SK-N-SH (cell line): ENCODE measurements around the gene CHST15. TPM values are rescaled to one million over a fixed set of nuclear protein-coding genes. Genes with fewer than 3 reads are reported as not detected.

Source experiments
- CTCF ChIA-PET: fragments of 300-600, 350-600 bp; formaldehyde crosslinking; extraction: SDS; loops from one replicate; lab custom pipeline; 2021; lab: Yijun Ruan, JAX
- POLR2A ChIA-PET: fragments of 350-600 bp; sonication (Branson Sonifier 250); formaldehyde crosslinking; extraction: SDS; loops from one replicate; lab custom pipeline; 2020; ENCODE audit warnings: antibody characterized with exemption, inconsistent platforms; lab: Yijun Ruan, JAX
- DNase-seq: peaks from one replicate; pipeline ENCODE4 v3.0.0; 2012
- H2AFZ ChIP-seq: fragments of 200-600 bp; sonication (generic); 2 replicates; pipeline ENCODE4 v1.8.1; 2016; ENCODE audit warnings: antibody characterized with exemption, mild to moderate bottlenecking, low read depth
- H3F3A ChIP-seq: fragments of 200-600 bp; sonication (generic); replicated peaks from 2 replicates; pipeline ENCODE3; 2016; ENCODE audit warnings: antibody characterized with exemption, mild to moderate bottlenecking; ENCODE audit not compliant: insufficient read depth
- H3K27ac ChIP-seq, 2 experiments: fragments of 200-500 bp in 1 of 2; fragments of 200-600 bp in 1 of 2; sonication (Bioruptor generic) in 1 of 2; sonication (generic), shearing (Covaris generic) in 1 of 2; 2 replicates each; pipeline versions ENCODE4 v1.5.1 to v1.6.1; 2014 to 2016; ENCODE audit warnings: low read depth in 2 of 2, inconsistent platforms in 1 of 2, low read length in 1 of 2, mild to moderate bottlenecking in 1 of 2, mixed read lengths in 1 of 2
- H3K27me3 ChIP-seq: fragments of 200-600 bp; sonication (generic), shearing (Covaris generic); 2 replicates; pipeline ENCODE4 v1.6.1; 2016; ENCODE audit warnings: mixed run types; ENCODE audit not compliant: insufficient read depth
- H3K36me3 ChIP-seq, 2 experiments: fragments of 200-500 bp in 1 of 2; fragments of 200-600 bp in 1 of 2; sonication (Bioruptor generic) in 1 of 2; sonication (generic) in 1 of 2; replicated peaks in 1 of 2; 2 replicates each; pipeline versions ENCODE3 to v1.5.1; 2014 to 2016; ENCODE audit warnings: low read length in 1 of 2, mild to moderate bottlenecking in 1 of 2; ENCODE audit not compliant: insufficient read depth in 2 of 2, control insufficient read depth in 1 of 2
- H3K4me1 ChIP-seq, 2 experiments: fragments of 200-500 bp in 1 of 2; fragments of 200-600 bp in 1 of 2; sonication (Bioruptor generic) in 1 of 2; sonication (generic), shearing (Covaris generic) in 1 of 2; 2 replicates each; pipeline versions ENCODE4 v1.5.1 to v1.6.1; 2014 to 2016; ENCODE audit warnings: low read depth in 1 of 2, low read length in 1 of 2, mixed run types in 1 of 2; ENCODE audit not compliant: insufficient read depth in 2 of 2, control insufficient read depth in 1 of 2
- H3K4me2 ChIP-seq: fragments of 200-600 bp; sonication (generic), shearing (Covaris generic); 2 replicates; pipeline ENCODE4 v1.6.1; 2017; ENCODE audit warnings: mixed run types
- H3K4me3 ChIP-seq, 2 experiments: fragments of 200-500 bp in 1 of 2; fragments of 200-600 bp in 1 of 2; sonication (Bioruptor generic) in 1 of 2; sonication (generic), shearing (Covaris generic) in 1 of 2; 2 replicates each; pipeline versions ENCODE4 v1.5.1 to v1.8.1; 2014 to 2016; ENCODE audit warnings: low read depth in 2 of 2, inconsistent platforms in 1 of 2, low read length in 1 of 2, mild to moderate bottlenecking in 1 of 2, mixed read lengths in 1 of 2, moderate library complexity in 1 of 2
- H3K79me2 ChIP-seq: fragments of 200-600 bp; sonication (generic); 2 replicates; pipeline ENCODE4 v1.8.1; 2017; ENCODE audit warnings: mild to moderate bottlenecking; ENCODE audit not compliant: insufficient read depth
- H3K9ac ChIP-seq: fragments of 200-600 bp; sonication (generic); 2 replicates; pipeline ENCODE4 v1.6.1; 2017; ENCODE audit warnings: mixed run types
- H3K9me2 ChIP-seq: fragments of 200-600 bp; sonication (generic); 2 replicates; pipeline ENCODE4 v1.6.1; 2017; ENCODE audit warnings: mixed run types
- H3K9me3 ChIP-seq: fragments of 200-600 bp; sonication (generic); 2 replicates; pipeline ENCODE4 v1.6.1; 2017; ENCODE audit warnings: mixed run types, mild to moderate bottlenecking, moderate library complexity
- H4K20me1 ChIP-seq: fragments of 200-600 bp; sonication (generic); 2 replicates; pipeline ENCODE4 v1.6.1; 2017; ENCODE audit warnings: mild to moderate bottlenecking, mixed run types; ENCODE audit not compliant: insufficient read depth
- CHD2 ChIP-seq: fragments of 150-350 bp; IDR thresholded peaks from 2 replicates; pipeline ENCODE4 v1.6.1; 2018; ENCODE audit warnings: low read length; ENCODE audit not compliant: partially characterized antibody
- EP300 ChIP-seq, 2 experiments: IDR thresholded peaks; 2 replicates each; pipeline versions ENCODE4 v1.4.0 to v1.6.1; 2012; ENCODE audit warnings: borderline replicate concordance in 1 of 2, low read depth in 1 of 2, low read length in 1 of 2
- EZH2phosphoT487 ChIP-seq: fragments of 200-600 bp; sonication (generic); IDR thresholded peaks from 2 replicates; pipeline ENCODE4 v1.6.1; 2017; ENCODE audit warnings: low read depth, mixed run types, mild to moderate bottlenecking, antibody characterized with exemption, moderate library complexity, borderline replicate concordance
- FOXM1 ChIP-seq: IDR thresholded peaks from 2 replicates; pipeline ENCODE4 v1.4.0; 2012; ENCODE audit warnings: low read depth, mild to moderate bottlenecking
- GATA2 ChIP-seq: sonication (generic); formaldehyde crosslinking; IDR thresholded peaks from 2 replicates; pipeline ENCODE4 v1.5.0; 2020; ENCODE audit warnings: mild to moderate bottlenecking, missing genetic modification reagents
- MXI1 ChIP-seq: IDR thresholded peaks from 2 replicates; pipeline ENCODE4 v1.6.1; 2012; ENCODE audit warnings: mild to moderate bottlenecking, low read depth, low read length, improper control_type of control experiment
- NFIC ChIP-seq: IDR thresholded peaks from 2 replicates; pipeline ENCODE4 v1.4.0; 2012; ENCODE audit warnings: borderline replicate concordance
- POLR2AphosphoS5 ChIP-seq: IDR thresholded peaks from 2 replicates; pipeline ENCODE4 v1.6.1; 2012; ENCODE audit warnings: low read depth, low read length
- RFX5 ChIP-seq: IDR thresholded peaks from 2 replicates; pipeline ENCODE4 v1.6.1; 2012; ENCODE audit warnings: mild to moderate bottlenecking, improper control_type of control experiment, low read length
- SIN3A ChIP-seq: IDR thresholded peaks from 2 replicates; pipeline ENCODE4 v1.6.1; 2012; ENCODE audit warnings: low read depth, mild to moderate bottlenecking, low read length, moderate library complexity, borderline replicate concordance
- SMC3 ChIP-seq: IDR thresholded peaks from 2 replicates; pipeline ENCODE4 v1.6.1; 2012; ENCODE audit warnings: low read depth, low read length, improper control_type of control experiment
- TCF12 ChIP-seq: IDR thresholded peaks from 2 replicates; pipeline ENCODE4 v1.4.0; 2012
- USF2 ChIP-seq: fragments of 150-350 bp; IDR thresholded peaks from 2 replicates; pipeline ENCODE4 v1.6.1; 2017; ENCODE audit warnings: antibody characterized with exemption, low read length, low read depth, borderline replicate concordance
- WGBS: methylation state at CpG from one replicate; pipeline ENCODE4 v1.1.6; 2017; ENCODE audit warnings: low lambda C conversion rate; 5-methylcytosine and 5-hydroxymethylcytosine counted together
- polyA plus RNA-seq, 3 experiments: library from polyadenylated mRNA; depleted of rRNA; stranded (reverse); fragments of >200 nt; gene quantifications; 2 replicates each; pipeline ENCODE4 v1.2.3, GENCODE V29; 2012
- TF ChIP-seq, protein P1 (sequence below): IDR thresholded peaks from 2 replicates; pipeline ENCODE4 v1.4.0; 2012; ENCODE audit warnings: low read depth
- TF ChIP-seq, protein P2 (sequence below): IDR thresholded peaks from 2 replicates; pipeline ENCODE4 v1.4.0; 2012; ENCODE audit warnings: low read depth, borderline replicate concordance
- TF ChIP-seq, protein P3 (sequence below): IDR thresholded peaks from 2 replicates; pipeline ENCODE4; 2012

CHST15 gene
- polyA plus RNA-seq, 1 of the 3 experiments (the other 2 are of a cell fraction) = 0.02 TPM

- Histone ChIP-seq H3F3A (no peaks in the 10 kb centered on the region), H3K27ac (no peak overlapping the region), H3K4me2 (no peak overlapping the region), H3K79me2 (no peaks in the 10 kb centered on the region), H3K4me1 (no peaks in the 10 kb centered on the region), H3K36me3 (no peaks in the 10 kb centered on the region), H3K4me3 (no peak overlapping the region), H4K20me1 (no peaks in the 10 kb centered on the region), H3K9ac (no peak overlapping the region), H3K9me2 (no peaks in the 10 kb centered on the region), H3K27me3 (no peaks in the 10 kb centered on the region), H2AFZ (no peak overlapping the region), H3K9me3 (no peaks in the 10 kb centered on the region)
- TF ChIP-seq USF2 (no peak), POLR2AphosphoS5 (no peak), SIN3A (no peak), CHD2 (no peak), EZH2phosphoT487 (no peak), TCF12 (no peak), RFX5 (no peak), SMC3 (no peak), MXI1 (no peak), NFIC (no peak), FOXM1 (no peak), GATA2 (CRISPR knock-in tag) (no peak), EP300 (IDR thresholded peaks at IDR 0.05; ENCODE audit: borderline replicate concordance in 1 of 2, low read depth in 1 of 2, low read length in 1 of 2) (no peak)
- TF ChIP-seq, protein P1, sequence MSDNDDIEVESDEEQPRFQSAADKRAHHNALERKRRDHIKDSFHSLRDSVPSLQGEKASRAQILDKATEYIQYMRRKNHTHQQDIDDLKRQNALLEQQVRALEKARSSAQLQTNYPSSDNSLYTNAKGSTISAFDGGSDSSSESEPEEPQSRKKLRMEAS = no peak
- TF ChIP-seq, protein P2, sequence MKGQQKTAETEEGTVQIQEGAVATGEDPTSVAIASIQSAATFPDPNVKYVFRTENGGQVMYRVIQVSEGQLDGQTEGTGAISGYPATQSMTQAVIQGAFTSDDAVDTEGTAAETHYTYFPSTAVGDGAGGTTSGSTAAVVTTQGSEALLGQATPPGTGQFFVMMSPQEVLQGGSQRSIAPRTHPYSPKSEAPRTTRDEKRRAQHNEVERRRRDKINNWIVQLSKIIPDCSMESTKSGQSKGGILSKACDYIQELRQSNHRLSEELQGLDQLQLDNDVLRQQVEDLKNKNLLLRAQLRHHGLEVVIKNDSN = no peak
- TF ChIP-seq, protein P3, sequence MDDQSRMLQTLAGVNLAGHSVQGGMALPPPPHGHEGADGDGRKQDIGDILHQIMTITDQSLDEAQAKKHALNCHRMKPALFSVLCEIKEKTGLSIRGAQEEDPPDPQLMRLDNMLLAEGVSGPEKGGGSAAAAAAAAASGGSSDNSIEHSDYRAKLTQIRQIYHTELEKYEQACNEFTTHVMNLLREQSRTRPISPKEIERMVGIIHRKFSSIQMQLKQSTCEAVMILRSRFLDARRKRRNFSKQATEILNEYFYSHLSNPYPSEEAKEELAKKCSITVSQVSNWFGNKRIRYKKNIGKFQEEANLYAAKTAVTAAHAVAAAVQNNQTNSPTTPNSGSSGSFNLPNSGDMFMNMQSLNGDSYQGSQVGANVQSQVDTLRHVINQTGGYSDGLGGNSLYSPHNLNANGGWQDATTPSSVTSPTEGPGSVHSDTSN = no peak
- WGBS = 66% methylated on average over 6 of the region's 6 CpGs
- ChIA-PET POLR2A (no interaction called here), CTCF (interaction anchor here (4.0 kb wide), 1 partner anchor 53 kb away, joined by 9 read pairs; no protein-coding TSS in a partner anchor)
- no peak for DNase-seq
Observed at GRCh38 chr10:124047427-124048152, 45.8 kb downstream of the CHST15 start.
